T-helper 2 cell treated with Interferon-gamma antibody and Interleukin-4, amounts not matched to agents 100 ng/mL and 5 ng/mL, for 36 hours (primary cell): ENCODE results near the gene MAN1C1. TPM values are rescaled to one million over a fixed set of nuclear protein-coding genes. Genes with fewer than 3 reads are reported as not detected.

Experiments used
- intact Hi-C: fragments of 100-400 bp; cut with micrococcal nuclease; formaldehyde crosslinking; loops from one replicate; pipeline ENCODE4 v1.15.1; 2023
- total RNA-seq: library from RNA; stranded (reverse); gene quantifications from 2 replicates; pipeline ENCODE4 v1.2.3, GENCODE V29; 2022

MAN1C1 gene
- total RNA-seq, 1 donor from 2014 or later: 12.1 TPM

GRCh38 chr1:25711555-25712298 is 95.1 kb downstream of the MAN1C1 start:
- intact Hi-C loops: no loop called here

GRCh38 chr1:25712299-25712970 is 95.8 kb downstream of the MAN1C1 start:
- intact Hi-C loops: no loop called here

- intact Hi-C loops: no loop called here
Measured at GRCh38 chr1:25713961-25714360, 97.4 kb downstream of the MAN1C1 start.

DNA sequence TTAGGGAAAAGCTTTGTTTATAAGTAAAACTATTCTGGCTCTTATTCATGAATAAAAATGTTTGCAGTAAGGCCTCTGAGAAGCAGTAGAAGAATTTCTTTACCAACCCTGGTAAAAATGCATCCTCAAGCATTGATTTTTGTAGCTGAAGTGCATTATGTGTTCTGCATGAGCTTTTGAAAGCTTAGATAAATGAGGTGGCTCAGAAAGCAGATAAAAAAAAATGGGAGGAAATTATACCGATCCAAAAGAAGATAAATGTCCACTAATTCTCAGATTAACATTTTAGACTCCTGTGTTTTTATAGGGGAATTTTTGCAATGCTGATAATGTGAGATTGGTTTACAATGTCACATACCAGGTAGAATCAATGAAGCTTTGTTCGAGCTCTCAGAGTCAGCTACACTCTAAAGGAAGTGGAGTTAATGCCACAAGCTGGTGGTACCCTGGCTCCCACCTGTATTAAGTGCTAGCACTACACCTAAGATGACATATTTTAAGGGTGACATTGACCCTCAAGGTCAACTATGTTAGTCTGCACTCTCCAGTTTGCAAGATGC is 97.9 kb downstream of the MAN1C1 start:
- intact Hi-C loops: no loop called here

DNA sequence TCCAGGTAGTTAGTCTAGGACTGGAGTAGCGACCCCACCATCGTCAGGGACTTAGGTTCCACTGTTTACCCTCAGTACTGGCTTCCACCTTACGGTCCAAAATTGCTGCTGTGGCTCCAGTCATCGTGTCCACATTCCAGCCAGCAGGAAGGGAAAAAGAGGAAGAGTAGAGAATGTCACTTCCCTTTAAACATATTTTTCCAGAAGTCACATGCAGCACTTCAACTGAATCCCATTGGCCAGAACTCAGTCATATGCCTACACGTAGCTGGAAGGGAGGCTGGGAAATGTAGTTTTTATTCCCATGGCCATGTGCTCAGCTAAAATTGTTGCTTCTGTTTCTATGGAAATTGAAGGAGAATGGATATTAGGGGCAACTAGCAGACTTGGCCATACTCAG is 99.3 kb downstream of the MAN1C1 start:
- intact Hi-C loops: no loop called here

GRCh38 chr1:25716320-25716719 is 99.7 kb downstream of the MAN1C1 start:
- intact Hi-C loops: no loop called here

- intact Hi-C loops: no loop called here
Measured at GRCh38 chr1:25718732-25719131, 102.1 kb downstream of the MAN1C1 start.

GRCh38 chr1:25720624-25721023 is 104.0 kb downstream of the MAN1C1 start:
- intact Hi-C loops: no loop called here

GRCh38 chr1:25723250-25723880 is 106.8 kb downstream of the MAN1C1 start:
- intact Hi-C loops: no loop called here

DNA sequence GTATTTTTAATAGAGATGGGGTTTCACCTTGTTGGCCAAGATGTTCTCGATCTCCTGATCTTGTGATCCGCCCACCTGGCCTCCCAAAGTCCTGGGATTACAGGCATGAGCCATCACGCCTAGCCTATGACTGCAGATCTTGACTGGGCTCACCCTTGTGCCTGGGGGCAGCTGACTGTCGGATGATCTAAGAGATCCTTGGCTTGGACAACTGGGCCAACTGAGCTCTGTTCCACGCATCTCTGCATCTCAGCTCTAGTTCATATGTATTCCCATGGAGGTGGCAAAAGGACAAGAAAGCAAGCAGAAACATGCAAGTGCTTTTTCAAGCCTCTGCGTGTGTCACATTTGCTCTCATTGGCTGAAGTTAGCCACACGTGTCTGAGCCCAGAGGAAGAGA is 107.6 kb downstream of the MAN1C1 start:
- intact Hi-C loops: no loop called here

DNA sequence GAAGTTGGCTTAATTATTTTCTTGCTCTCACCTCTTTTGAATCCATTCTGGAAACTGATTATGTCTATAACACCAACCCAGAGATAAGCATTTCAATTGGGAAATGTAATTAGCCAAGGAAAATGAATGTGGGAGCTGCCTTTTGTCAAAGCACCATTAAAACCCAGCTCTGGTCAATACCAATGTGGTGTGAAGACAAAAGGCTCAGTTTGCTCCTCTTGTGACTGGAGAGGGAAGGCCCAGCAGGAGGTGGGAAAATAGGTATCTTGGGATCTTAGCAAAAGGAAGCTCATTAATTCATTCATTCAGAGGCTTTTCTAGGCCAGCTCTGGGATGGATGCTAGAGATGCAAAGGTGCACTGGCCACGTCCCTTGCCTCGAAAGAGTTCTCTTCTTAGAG is 108.4 kb downstream of the MAN1C1 start:
- intact Hi-C loops: no loop called here

DNA sequence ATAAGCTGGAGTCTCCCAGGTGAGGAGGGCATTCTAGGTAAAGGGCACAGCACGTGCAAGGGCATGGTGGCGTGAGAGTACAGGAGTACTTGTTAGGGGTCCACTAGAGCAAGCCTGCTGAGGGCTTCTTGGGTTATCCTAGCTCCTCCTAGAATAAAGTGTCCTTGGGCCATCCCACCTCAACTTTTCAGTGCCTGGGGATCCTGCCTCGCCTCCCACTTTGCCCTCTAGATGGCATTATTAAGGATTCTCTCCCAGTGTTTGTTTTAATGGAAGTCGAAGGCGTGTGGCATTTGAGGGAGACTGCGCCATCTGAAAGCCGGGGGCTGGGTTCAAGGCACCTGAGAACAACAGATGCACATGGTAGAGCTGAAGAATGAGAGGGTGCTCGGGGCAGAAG is 108.9 kb downstream of the MAN1C1 start:
- intact Hi-C loops: no loop called here

DNA sequence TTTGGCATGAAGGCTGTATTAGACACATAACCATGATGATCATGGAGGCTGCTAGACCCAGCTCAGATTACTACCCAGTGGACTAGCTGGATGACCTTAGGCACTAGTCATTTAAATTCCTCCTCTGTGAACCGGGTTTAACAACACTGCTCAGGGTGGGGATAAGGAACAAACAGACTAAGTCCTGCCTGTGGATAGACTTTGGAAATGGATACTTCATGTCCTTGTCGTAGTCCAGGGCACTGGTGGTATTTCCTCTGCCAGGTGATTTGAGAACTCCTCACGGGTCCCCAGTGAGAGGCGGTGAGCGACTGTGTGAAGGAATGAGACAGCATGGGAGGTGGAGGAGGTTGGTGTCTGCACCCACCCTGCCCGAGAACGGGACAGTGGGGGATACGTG is 110.5 kb downstream of the MAN1C1 start:
- intact Hi-C loops: no loop called here

GRCh38 chr1:25727635-25728286 is 111.2 kb downstream of the MAN1C1 start:
- intact Hi-C loops: no loop called here

- intact Hi-C loops: no loop called here
Measured at GRCh38 chr1:25728301-25728935, 111.8 kb downstream of the MAN1C1 start.

- intact Hi-C loops: no loop called here
Measured at GRCh38 chr1:25729045-25729444, 112.5 kb downstream of the MAN1C1 start.

DNA sequence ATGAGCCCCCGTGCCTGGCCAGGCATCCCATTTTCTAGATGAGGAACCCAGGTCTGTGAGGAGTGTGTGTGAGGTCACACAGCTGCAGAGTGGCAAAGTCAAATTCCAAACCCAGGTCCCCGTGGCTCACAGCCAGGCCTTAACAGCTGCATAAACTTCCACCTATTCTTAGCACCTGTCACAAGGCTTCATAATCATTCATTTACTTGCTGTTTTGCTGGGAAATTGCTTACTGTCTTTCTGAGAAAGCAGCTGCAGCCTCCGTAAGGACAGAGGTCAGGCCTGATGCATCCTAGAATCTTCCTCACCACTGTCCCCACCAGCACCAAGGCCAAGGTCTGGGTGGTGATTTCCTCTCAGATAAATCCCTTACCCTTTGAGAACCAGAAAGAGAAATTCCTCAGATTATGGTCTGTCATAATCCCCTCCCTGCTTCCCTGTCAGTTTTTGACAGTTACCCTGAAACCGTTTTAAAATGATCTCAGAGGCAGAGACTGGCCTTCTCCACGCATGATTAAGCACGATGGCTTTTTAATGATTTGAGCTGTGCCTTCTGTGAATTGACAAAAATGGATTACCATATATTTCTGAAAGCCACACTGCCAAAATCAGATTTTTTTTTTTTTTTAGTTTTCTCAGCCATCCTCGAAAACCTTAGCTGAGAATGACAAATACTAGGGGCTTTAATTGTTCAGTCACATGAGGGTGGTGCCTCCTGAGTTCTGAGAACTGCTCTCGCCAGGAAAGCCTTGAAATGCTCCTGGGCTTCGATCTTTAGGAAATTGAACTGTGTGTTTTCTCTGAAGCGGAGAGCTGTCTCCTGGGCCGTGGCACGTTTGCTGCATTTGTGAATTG is 113.4 kb downstream of the MAN1C1 start:
- intact Hi-C loops: no loop called here

- intact Hi-C loops: no loop called here
Measured at GRCh38 chr1:25731148-25731547, 114.6 kb downstream of the MAN1C1 start.

DNA sequence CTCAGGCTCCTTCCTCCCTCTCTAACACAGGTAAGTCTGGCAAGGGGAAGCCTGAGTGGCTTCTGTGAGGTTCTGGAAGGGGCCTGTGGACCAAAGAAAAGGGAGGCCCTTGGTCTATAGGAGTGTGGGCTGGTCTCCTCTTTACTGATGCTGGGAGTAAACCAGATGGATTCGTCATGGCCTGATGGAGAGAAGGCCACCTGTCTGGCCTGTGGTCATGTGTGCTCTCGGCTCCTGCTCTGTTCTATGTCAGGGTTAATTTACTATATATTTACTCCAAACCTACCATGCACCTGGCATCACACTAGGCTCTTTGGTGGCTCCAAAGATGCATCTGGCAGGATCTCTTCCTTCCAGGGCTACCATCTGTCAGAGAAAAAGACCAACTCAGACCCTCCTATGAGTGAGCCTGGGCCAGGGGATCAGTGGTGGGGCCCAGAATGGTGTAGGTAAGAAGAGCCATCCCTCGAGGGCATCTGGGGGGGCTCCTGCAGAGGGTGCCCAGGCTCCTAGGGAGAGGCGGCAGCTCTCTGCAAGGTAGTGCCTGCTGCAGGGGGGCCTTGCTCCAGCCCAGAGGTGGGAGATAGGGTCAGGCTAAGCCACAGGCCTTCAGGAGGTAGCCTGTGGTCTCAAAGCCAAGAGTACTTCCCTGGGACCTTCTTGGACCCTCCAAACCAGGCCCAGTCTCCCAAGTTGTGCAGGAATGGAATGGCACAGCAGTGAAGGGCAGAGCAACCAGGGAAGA is 115.2 kb downstream of the MAN1C1 start:
- intact Hi-C loops: no loop called here

DNA sequence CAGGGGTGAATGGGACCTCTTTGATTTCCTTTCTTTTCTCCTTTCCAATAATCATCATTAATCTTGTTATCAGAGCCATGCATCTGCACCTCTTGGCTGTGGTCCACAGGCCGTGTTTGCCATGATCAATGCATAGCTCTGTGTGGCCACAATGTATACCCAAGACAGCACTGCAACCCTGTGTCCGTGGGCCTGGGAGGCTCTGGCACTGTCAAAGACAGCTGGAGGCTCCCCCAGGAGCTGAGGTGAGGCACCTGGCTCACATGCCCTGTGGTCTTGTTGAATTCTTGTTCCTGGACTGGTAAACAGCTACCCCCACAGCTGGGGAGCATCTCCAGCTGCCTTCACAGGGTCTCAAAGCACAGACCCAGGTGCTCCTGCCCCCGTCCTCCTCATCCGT is 116.2 kb downstream of the MAN1C1 start:
- intact Hi-C loops: no loop called here
